NCI-H2107 treated with DMSO at 0.1 percent for 48 hours (cell line): Measurements from ENCODE around the gene XPO5.

Experiments
- DNase-seq: peaks from one replicate; lab custom pipeline; 2025; ENCODE audit not compliant: unreplicated experiment; lab: John Stamatoyannopoulos, UW

Gene XPO5

DNA sequence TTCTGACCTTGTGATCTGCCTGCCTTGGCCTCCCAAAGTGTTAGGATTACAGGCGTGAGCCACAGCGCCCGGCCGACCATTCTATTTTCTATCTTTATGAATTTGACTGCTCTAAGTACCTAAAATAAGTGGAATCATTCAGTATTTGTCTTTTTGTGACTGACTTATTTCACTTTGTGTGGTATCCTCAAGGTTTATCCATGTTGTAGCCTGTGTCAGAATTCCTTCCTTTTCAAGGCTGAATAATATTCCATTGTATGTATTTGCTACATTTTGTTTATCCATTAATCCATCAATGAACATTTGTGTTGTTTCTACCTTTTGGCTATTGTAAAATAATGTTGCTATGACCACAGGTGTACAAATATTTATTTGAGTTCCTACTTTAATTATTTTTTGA, 103.3 kb downstream of the XPO5 start:
- no peak for DNase-seq
